Dedifferentiated amniotic fluid mesenchymal stem cell (primary cell): Measurements from ENCODE around the gene ABHD4.
"Not testable (repeated sequence)": the region's sequence is repeated elsewhere in the genome, so short reads cannot be mapped to it uniquely, and the experiment has no call there.

Experiments used
- DNase-seq: peaks from one replicate; pipeline ENCODE4 v3.0.0-alpha.2; 2016; ENCODE audit errors: extremely low spot score

The ABHD4 gene

DNA sequence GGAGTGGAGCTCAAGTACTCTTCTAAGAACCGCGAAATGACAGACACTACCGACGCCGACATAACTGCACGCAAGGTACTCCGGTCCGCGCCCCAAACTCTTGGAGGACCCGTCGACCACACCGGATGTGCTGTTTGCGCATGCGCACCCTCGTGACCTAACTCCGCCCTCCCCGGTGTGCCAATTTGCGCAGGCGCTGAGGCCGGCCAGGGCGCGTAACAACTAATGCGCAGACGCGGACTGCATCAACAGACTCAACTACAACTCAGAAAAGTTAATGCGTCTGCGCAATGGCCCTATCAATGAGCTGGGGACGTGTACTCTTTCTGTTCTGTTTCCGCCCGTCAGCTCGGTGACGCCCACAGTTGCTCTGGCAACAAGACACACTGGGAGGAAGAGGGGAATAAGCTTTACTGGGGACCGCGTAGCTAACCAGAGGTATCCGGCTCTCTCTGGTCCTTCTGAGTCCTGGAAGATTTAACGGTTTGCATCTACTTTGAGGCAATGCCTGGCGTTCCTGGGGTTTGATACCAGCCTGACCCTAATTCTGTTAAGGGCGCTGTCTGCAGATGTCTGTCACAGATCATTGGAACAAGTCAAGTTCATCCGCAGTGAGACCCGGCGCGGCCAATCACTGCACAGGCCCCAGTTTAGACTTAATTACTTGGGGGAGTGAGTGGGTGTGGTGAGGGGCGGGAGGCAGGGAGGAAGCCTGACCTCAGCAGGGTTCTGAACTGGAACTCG, 8.8 kb upstream of the ABHD4 start, which contains the start of gene DAD1:
DAD1 (minus strand) TSS at position 129 of the 744 bp plus-strand sequence; CDS start at position 62, 67 bp downstream.
- peak; percentile 100 for DNase-seq

DNA sequence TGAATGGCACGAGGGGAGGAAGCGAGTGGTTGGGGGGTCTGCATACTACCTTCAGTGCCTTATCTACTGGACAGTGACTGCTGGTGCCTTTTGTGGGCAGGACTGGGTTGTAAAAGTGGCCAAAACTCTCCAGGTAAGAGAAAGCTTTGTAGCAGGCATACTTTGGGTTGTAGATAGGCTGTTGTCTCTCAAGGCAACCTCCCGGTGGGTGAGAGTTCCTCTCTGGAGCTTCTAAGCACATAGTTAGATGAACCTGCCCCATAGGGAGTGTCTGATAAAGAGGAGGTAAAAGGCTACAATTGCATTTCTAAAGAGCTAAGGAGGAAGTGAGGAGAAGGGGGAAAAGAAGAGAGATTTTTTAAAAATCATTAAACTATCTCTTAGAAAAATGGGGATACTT, 4.9 kb upstream of the ABHD4 start:
- DNase-seq: no peak

DNA sequence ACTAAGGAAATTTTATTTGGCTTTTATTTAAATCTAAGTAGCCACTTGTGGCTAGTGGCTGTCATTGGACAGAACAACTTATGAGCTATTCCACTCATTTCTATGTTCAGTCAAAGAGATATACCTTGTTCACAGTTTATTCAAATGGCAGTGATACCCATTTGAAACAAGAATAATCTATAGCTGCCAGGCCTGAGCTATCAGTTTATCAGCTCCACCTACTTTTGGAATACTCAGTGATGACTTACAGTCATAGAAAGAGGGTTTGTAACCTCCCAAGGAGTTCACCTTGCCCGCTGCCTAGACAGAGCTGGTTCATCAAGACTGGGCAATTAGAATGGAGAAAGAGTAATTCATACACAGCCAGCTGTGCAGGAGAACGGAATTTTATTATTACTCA, 4.5 kb upstream of the ABHD4 start:
- DNase-seq: no peak

DNA sequence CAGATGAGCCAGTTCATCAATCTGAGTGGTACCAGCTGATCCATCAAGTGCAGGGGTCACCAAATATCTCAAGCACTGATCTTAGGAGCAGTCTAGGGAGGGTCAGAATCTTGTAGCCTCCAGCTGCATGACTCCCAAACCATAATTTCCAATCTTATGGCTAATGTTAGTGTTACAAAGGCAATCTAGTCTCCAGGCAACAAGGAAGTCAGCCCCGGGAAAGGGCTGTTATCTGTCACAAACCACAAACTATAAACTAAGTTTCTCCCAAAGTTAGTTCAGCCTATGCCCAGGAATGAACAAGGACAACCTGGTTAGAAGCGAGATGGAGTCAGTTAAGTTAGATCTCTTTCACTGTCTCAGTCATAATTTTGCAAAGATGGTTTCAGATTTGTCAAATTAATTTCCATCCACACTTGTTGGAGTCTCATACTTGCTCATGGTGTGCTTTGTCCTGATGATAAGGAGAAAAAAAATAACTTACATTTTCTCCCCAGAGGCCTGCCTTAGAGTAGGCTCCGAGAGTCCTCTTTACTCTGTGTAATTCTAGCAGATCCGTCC, 3.9 kb upstream of the ABHD4 start:
- DNase-seq: no peak

DNA sequence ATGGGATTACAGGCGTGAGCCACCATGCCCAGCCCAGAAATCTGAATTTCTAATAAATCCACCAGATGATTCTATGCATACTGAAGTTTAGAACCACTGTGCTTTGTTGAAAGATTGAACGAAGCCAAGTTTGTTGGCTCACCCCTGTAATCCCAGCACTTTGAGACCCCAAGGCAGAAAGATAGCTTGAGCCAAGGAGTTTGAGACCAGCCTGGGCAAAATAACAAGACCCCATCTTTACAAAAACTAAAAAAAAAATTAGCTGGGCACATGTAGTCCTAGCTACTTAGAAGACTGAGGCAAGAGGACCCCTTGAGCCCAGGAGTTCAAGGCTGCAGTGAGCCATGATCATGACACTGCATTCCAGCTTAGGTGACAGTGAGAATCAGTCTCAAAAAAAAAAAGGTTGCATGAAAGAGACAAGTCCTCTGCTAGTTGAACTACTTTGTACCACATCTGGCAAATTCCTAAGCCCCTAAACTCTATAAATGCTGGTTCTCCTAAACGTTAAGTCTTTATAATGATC, 1.7 kb upstream of the ABHD4 start:
- no peak for DNase-seq

DNA sequence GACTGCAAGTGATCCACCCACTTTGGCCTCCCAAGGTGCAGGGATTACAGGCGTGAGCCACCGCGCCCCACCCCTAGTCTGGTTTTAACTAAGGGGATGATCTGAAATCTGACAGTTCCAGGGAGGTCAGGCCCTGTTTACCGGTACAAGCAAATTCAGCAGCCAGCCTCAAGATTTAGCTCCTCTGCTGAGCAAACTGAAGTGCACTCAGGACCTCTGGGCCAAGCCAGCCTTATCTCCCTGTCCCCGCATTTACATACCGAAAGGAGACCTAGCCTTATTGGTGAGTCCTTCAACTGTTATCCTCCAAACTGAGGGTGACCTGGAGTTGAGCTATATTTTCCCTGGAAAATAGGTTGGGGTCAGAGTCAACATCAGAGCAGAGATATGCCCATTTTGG, 835 bp upstream of the ABHD4 start:
- no peak for DNase-seq

DNA sequence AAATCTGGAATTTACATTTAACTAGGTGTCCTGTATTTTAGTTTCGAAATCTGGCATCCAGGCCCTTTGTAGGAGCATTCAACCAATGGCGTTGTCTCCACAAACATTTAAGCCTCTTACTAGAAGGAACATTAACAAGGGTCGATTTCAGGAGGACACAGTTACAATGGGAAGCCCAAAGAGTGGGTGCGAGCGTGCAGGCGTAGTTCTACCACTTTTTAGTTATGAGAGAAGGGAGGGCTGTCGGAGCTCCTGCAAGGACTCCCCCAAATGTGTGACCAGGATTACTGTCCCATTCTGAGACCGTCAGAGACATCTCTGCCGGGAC, 365 bp upstream of the ABHD4 start:
- no peak for DNase-seq

DNA sequence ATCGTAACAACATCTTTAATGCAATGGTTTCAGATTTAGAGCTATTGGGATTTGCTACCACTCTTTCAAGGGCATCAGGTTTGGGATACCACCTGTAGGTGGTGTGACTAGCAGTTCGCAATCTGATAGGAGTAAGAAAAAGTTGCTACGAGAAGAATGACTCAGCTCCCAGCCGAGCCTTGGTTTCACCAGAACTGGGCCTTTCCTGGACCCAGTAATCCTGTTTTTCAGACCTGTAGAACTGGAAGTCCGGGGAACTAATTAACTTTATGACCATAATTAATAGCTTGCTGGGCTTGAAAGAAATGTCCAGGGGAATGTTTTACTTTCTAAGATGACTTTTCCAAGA, 770 bp downstream of the ABHD4 start:
- peak; percentile 65 for DNase-seq

DNA sequence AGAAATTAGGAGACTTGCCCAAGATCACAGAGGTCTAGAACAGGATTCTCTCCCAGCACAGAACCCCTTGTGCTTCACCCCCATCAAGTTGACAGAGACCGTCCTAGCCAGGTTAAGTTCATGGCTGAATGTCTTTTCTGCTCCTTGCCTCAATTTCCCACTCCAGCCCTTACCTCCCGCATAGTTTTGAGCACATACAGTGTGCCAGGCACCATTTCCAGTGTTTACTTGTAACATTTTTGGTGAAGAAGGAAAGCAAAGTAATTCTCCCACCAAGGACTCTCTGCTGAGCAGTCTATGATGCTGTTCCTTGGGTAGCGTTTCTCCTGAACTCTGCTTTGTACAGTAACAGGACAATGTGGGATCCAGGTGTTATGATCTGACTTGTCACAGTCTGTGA, 1.2 kb downstream of the ABHD4 start:
- no peak for DNase-seq

DNA sequence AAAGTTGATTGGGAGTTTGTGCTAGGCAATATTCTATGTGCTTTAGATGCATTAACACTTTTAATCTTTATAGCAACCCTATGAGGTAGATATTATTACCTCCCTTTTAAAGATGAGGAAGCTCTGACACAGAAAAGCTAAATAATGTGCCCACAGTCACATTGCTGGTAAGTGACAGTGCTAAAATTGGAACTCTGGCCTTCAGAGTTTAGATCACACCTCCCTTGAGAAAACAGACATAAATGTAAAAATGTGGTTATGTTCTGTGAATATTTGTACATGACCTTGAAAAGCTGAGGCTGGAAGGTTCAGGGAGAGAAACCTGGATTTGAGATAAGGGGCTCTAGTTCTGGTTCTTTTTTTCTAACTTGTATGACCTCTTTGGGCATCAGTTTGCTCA, 1.9 kb downstream of the ABHD4 start:
- no peak for DNase-seq

DNA sequence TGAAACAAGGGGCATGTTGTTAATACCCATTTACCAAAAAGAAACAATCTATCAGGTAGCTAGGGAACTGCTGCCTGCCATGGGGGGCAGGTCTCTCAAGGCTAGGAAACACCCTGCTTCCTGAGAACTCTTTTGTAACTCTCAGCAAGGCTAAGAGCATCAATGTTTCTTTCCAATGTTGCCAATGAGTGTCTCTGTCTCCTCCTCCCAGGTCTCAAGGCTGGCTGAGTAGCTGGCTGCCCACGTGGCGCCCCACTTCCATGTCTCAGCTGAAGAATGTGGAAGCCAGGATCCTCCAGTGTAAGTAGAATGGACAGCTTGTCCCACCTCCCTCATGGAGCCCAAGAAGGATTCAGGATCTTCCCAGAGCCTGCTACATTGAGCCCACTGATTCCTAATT, 3.4 kb downstream of the ABHD4 start:
- no peak for DNase-seq

DNA sequence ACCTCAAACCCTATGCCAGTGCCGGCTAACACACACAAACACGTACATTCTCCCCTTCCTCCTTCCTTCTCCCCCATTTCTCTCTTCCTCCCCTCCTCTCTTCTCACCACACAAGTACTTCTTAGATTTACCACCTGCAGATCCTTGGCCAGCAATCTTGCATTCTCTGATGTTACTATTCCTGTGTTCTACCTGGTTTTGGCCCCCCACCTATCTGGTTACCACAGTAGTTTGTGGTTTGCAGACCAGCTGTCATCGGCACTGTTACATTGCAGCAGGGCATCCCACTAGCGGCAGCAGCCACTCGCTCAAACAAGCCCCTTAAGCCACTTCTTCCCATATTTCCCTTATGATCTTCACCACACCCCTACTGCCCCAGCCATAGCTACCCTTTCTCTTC, 3.9 kb downstream of the ABHD4 start:
- DNase-seq: no peak

DNA sequence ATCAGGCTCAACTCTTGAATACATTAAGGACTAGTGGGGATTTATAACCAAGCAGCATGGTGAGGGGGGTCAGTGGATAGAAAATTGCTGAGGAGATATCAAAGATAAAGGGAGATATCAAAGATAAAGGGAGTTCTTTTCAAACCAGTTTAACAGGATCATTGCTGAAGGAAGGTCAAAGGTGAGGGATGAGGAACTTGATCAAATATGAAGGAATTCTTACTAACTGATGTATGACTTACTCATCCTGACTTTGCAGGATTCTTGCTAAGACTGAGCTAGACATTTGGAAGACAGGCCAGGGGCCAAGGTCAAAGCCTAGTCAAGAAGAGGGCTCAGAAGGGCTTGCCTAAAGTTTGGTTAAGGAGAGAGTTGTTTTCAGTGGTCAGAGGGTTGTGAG, 4.8 kb downstream of the ABHD4 start:
- no peak for DNase-seq

DNA sequence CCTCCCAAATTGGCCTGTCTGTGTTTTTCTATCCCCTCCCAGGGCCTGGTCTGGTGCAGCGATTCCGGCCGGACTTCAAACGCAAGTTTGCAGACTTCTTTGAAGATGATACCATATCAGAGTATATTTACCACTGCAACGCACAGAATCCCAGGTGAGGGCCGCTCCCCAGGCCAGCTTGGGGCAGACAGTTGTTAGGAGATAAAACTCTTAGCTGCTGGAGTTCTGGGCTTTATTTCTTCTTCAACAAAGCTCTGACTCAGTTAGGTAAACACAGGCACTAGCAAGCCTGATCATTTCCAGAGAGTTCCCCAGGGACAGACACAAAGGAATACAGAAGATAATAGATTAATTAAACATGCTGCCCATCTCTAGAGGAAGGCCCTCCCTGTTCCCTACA, 8.3 kb downstream of the ABHD4 start:
- DNase-seq: no peak

DNA sequence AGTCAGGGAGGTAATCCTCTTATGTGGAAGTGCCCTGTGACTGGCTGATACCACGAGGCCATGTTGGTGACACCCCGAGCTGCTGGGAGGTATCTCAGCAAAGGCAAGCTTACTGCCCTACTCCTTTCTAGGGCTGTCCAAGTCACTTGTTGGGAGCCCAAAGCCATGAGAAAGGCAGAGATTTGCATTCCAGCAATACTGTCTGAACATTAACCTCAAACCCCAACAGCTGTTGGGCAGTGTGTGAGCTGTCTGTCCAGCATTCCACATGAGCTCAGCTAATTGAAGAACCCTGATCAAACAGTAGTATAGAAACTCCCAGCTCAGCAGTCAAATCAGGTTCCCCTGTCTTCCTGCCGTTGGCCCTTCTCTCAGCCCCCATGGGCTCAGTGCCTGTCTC, 9.2 kb downstream of the ABHD4 start:
- no peak for DNase-seq

DNA sequence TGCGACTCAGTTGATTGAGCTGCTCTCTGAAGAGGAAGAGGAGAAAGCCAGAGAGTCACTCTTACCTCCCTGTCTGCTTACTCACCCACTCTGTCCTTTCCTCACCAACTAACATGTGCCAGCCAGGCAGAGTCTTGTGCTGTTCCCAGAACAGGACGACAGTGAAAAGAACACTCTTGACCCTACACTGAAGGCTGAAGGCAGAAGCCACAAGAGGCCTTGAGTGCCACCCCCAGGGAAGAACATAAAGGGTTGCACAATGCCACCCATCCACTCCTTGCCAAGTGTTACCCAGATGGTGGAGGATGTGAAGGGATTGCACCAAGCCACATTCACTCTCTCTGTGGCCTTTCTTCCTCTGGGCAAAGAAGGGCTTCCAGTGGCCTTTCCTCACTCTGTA, 12.8 kb downstream of the ABHD4 start:
- DNase-seq: no peak

DNA sequence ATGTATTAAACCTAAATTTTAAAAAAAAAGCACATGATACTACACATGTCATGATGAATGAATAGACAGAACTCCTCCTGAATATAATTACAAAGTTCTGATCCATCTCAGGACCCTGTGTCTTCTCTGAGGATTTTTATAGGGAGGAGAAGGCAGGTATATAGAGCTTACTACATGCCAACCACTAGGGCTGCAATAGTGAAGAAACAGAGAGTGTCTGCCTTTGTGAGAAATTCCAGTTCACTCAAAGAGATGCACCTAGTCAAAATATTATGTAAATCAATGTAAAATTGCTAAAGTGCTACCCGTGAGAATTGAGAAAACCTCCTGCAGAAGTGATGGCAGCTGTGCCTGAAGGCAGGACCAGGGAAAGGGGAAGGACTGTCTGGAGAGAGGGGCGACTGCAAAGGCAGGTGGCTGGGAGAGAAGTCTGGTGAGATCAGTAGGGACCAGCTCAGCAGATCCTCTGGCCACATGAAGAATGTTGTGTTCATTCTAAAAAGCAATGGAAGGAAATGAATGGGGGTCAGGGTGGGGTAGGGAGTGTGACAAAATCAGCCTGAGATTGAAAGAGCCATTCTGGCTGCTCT, 15.1 kb downstream of the ABHD4 start:
- no peak for DNase-seq

DNA sequence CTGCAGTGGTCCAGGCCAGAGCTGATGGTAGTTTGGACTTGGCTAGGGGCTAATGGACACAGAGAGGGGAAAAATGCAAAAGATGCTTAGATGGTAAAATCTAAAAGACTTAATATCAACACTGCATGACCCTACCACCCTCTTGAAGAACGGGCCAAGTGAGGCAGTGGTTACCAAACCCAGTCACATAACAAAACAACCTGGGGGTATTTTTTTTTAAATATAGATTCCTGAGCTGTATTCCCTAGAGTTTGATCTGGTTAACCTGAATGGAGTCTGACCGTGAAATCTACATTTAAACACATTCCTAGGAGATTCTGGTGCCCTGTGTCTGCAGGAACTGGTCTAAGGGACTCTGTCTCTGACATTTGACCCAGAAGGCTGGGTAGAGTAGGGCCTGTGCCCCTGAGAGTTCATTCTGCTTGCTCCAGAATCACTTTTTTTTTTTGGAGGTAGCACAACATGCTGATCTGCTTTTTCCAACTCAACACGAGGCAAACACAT, 15.7 kb downstream of the ABHD4 start:
- DNase-seq: no peak

DNA sequence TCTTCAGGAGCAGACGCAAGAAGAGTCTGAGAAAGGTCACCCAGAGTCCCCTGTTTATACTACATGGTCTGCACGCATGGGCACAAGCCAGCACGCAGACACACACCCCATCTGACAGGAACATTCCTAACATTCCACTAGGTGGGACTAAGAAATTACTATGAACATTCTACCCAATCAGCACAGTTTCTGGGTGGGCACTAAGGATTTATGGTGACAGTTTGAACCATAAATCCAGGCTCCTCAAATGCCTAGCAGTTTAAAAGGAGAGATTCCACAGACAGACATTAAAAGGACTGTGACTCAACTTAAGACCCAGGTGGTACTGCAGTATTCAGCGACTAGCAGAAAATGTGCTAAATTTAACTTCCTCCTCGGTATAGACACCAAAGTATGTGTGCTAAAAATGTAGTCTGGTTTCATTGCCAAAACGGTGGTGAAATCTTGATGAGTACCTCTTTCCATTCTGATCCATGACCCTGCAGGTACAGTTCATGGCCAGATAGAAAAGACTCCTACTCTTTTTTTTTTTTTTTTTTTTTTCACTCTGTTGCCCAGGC, 16.2 kb downstream of the ABHD4 start:
- peak; percentile 82 for DNase-seq

DNA sequence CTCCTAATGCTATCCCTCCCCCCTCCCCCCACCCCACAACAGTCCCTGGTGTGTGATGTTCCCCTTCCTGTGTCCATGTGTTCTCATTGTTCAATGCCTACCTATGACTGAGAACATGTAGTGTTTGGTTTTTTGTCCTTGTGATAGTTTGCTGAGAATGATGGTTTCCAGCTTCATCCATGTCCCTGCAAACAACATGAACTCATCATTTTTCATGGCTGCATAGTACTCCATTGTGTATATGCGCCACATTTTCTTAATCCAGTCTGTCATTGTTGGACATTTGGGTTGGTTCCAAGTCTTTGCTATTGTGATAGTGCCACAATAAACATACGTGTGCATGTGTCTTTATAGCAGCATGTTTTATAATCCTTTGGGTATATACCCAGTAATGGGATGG, 17.7 kb downstream of the ABHD4 start:
- DNase-seq: not testable (repeated sequence)

DNA sequence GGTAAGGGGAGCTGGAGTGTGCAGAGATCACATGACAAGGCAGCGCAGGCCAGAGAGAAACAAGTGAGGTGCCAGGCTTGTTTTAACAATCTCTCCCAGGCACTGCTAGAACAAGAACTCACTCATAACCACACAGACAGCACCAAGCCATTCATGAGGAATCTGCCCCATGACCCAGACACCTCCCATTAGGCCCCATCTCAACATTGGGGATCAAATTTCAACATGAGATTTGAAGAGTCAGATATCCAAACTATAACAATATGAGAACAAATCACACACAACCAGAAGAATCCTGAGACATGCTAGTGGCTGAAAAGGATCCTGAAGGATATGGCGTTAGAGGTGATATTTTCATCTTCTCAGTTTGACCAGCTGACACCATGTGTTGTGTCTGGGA, 24.2 kb downstream of the ABHD4 start:
- DNase-seq: peak; percentile 36

DNA sequence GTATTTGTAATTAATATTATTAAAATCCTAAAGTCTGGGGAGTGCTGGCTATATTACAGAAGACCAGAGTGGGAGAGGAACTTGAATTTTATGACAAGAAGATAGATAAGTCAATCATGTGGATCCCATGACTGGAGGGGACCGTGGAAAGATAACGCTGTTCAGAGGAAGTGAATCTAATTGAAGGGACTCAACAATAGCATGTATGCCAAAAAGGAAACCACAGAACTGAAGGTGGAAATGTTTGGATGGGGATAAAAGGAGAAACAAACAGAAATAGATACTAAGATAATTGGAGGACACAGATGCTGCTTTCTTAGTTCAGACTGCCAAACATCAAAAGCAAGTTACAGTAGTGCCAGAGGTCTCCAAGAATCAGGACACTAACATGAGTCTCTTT, 24.9 kb downstream of the ABHD4 start:
- no peak for DNase-seq

DNA sequence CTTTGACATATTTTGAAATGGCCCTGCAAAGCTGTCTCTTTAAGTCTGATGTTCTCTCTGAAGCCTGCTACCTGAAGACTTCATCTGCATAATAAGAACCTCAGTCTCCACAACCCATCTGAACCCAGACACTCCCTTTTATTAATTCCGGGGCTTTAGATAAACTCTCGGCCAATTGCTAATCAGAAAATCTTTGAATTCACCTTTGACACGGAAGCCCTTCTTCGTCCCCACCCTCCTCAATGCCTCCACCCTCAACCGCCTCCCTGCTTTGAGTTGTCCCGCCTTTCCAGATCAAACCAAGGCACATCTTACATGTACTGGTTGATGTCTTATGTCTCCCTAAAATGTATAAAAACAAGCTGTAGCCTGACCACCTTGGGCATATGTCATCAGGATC, 28.5 kb downstream of the ABHD4 start:
- no peak for DNase-seq
